CD4-positive, alpha-beta T cell (primary cell): ENCODE data around the gene OR6J1. TPM values are rescaled to one million over a fixed set of nuclear protein-coding genes. Genes with fewer than 3 reads are reported as not detected.

Experiments
- ATAC-seq: fragments of 200-7000 bp; cut with Tn5 transposase; one replicate; pipeline ENCODE4 v1.10.0; 2022; ENCODE audit warnings: mild to moderate bottlenecking; ENCODE audit not compliant: poor library complexity
- CTCF ChIA-PET: fragments of 350-600 bp; sonication (Branson Sonifier 250); formaldehyde crosslinking; loops from one replicate; lab custom pipeline; 2021; ENCODE audit warnings: antibody characterized with exemption, inconsistent platforms; lab: Charles Lee
- POLR2A ChIA-PET: fragments of 350-600 bp; sonication (Branson Sonifier 250); formaldehyde crosslinking; loops from one replicate; lab custom pipeline; 2021; ENCODE audit warnings: antibody characterized with exemption, inconsistent platforms; lab: Charles Lee
- DNase-seq, 14 experiments: peaks; one replicate each; pipeline ENCODE4 v3.0.0-alpha.2; 2013 to 2020; ENCODE audit warnings: mixed read lengths in 2 of 14
- H3K27ac ChIP-seq, 2 donors: one replicate each; pipeline versions ENCODE4 v1.5.1 to v1.7.0; 2013; ENCODE audit warnings: low read length in 2 of 2, low read depth in 1 of 2, mild to moderate bottlenecking in 1 of 2
- H3K27me3 ChIP-seq, 2 experiments: 1 replicate in 1 of 2; 2 replicates in 1 of 2; pipeline versions ENCODE4 v1.6.1 to v1.7.0; 2013; ENCODE audit warnings: low read length in 2 of 2, control low read depth in 1 of 2, mild to moderate bottlenecking in 1 of 2, moderate library complexity in 1 of 2; ENCODE audit not compliant: insufficient read depth in 2 of 2, control insufficient read depth in 1 of 2
- H3K36me3 ChIP-seq: one replicate; pipeline ENCODE4 v1.6.1; 2013; ENCODE audit warnings: low read length, control low read depth; ENCODE audit not compliant: insufficient read depth
- H3K4me1 ChIP-seq: one replicate; pipeline ENCODE4 v1.6.1; 2013; ENCODE audit warnings: low read length, control low read depth; ENCODE audit not compliant: insufficient read depth
- H3K4me3 ChIP-seq: one replicate; pipeline ENCODE4 v1.5.1; 2013; ENCODE audit warnings: mild to moderate bottlenecking, low read length, moderate library complexity
- H3K9me3 ChIP-seq, 2 experiments: 1 replicate in 1 of 2; 2 replicates in 1 of 2; pipeline versions ENCODE4 v1.6.1 to v1.7.0; 2013; ENCODE audit warnings: low read length in 2 of 2, mild to moderate bottlenecking in 2 of 2, control low read depth in 1 of 2, moderate library complexity in 1 of 2; ENCODE audit not compliant: control insufficient read depth in 1 of 2, insufficient read depth in 1 of 2
- H3K27ac Mint-ChIP-seq: one replicate; pipeline ENCODE4 v1.8.0; 2020; ENCODE audit warnings: mixed read lengths
- H3K27me3 Mint-ChIP-seq: one replicate; pipeline ENCODE4 v1.8.0; 2021; ENCODE audit warnings: mixed read lengths
- H3K36me3 Mint-ChIP-seq: one replicate; pipeline ENCODE4 v1.8.0; 2021; ENCODE audit warnings: low read depth, mixed read lengths
- H3K4me1 Mint-ChIP-seq: one replicate; pipeline ENCODE4 v1.8.0; 2021; ENCODE audit warnings: low read depth, mixed read lengths
- H3K4me3 Mint-ChIP-seq: one replicate; pipeline ENCODE4 v1.8.0; 2020; ENCODE audit warnings: mild to moderate bottlenecking, mixed read lengths
- H3K9me3 Mint-ChIP-seq: one replicate; pipeline ENCODE4 v1.8.0; 2020; ENCODE audit warnings: mixed read lengths
- intact Hi-C, 2 experiments: fragments of 100-400 bp; cut with DNase I in 1 of 2; cut with micrococcal nuclease in 1 of 2; formaldehyde crosslinking; loops; one replicate each; pipeline versions ENCODE4 v1.15.1 to v1.9.0; 2023 to 2025; cut with DNase I, micrococcal nuclease
- total RNA-seq, 174 experiments: library from RNA in 2 of 174; stranded (reverse) in 2 of 174; gene quantifications; one replicate each; pipeline ENCODE4 v1.2.3 and lab custom pipeline; 2021 to 2026
- TF ChIP-seq, protein P1 (sequence below): fragments of 200-600 bp; IDR thresholded peaks from one replicate; pipeline ENCODE4 v1.8.0; 2022; ENCODE audit warnings: antibody characterized with exemption, mild to moderate bottlenecking

The OR6J1 gene
- total RNA-seq, 2 experiments from 2014 or later, result not detected

DNA sequence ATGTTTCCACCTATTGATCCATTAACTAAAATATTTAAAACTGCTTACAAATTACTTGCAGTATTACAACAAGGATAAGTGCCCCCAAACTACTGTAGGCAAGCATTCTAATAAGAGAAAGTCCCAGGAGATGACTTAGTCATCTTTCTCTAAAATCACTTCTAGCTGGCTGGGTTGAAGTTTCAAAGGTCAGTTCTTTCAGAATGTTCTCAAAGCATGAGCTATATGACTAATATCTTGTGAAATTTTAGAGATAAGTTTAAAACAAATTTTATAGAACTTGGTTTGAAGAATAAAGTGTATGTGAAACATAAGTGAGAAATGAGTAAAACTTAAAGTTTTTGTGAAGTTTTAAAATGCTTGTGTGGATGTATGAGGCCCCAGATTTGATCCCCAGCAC is 24.3 kb upstream of the OR6J1 start:
- POLR2A ChIA-PET, result no interaction called here
- H3K36me3 Mint-ChIP-seq, result no peaks in the 10 kb centered on the region
- H3K4me1 Mint-ChIP-seq, result no peaks in the 10 kb centered on the region
- CTCF ChIA-PET, result no interaction called here
- no peaks in the 10 kb centered on the region for H3K36me3 ChIP-seq
- no peak overlapping the region for H3K4me3 Mint-ChIP-seq
- TF ChIP-seq, protein P1, sequence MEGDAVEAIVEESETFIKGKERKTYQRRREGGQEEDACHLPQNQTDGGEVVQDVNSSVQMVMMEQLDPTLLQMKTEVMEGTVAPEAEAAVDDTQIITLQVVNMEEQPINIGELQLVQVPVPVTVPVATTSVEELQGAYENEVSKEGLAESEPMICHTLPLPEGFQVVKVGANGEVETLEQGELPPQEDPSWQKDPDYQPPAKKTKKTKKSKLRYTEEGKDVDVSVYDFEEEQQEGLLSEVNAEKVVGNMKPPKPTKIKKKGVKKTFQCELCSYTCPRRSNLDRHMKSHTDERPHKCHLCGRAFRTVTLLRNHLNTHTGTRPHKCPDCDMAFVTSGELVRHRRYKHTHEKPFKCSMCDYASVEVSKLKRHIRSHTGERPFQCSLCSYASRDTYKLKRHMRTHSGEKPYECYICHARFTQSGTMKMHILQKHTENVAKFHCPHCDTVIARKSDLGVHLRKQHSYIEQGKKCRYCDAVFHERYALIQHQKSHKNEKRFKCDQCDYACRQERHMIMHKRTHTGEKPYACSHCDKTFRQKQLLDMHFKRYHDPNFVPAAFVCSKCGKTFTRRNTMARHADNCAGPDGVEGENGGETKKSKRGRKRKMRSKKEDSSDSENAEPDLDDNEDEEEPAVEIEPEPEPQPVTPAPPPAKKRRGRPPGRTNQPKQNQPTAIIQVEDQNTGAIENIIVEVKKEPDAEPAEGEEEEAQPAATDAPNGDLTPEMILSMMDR, result no peak
- no peaks in the 10 kb centered on the region for H3K27me3 Mint-ChIP-seq
- intact Hi-C loops, result no loop called here
- ATAC-seq, result no peak
- no peaks in the 10 kb centered on the region for H3K9me3 ChIP-seq
- no peak overlapping the region for H3K27ac ChIP-seq
- H3K27me3 ChIP-seq, result no peaks in the 10 kb centered on the region
- no peak for DNase-seq
- H3K4me1 ChIP-seq, result no peaks in the 10 kb centered on the region
- no peak overlapping the region for H3K4me3 ChIP-seq
- H3K27ac Mint-ChIP-seq, result no peak overlapping the region
- no peaks in the 10 kb centered on the region for H3K9me3 Mint-ChIP-seq

DNA sequence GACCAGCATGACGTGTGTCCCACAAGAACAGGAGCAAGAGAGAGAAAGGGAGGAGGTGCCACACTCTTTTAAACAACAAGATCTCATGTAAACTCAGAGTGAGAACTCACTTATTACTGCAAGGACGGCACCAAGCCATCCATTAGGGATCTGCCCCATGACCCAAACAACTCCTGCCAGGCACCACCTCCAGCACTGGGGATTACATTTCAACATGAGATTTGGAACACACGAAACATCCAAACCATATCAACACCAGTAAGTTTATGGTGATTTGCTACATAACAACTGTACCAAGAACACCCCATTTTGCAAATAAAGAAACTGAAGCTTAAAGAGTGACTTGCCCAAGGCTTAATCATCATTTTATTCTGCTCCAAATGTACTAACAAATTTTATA is 23.7 kb upstream of the OR6J1 start:
- Histone ChIP-seq H3K4me3 (no peak overlapping the region), H3K9me3 (no peaks in the 10 kb centered on the region), H3K4me1 (no peaks in the 10 kb centered on the region), H3K36me3 (no peaks in the 10 kb centered on the region), H3K27me3 (no peaks in the 10 kb centered on the region), H3K27ac (no peak overlapping the region)
- TF ChIP-seq, protein P1, result no peak
- Mint-ChIP-seq H3K9me3 (no peaks in the 10 kb centered on the region), H3K36me3 (no peaks in the 10 kb centered on the region), H3K4me1 (no peaks in the 10 kb centered on the region), H3K27me3 (no peaks in the 10 kb centered on the region), H3K27ac (no peak overlapping the region), H3K4me3 (no peak overlapping the region)
- CTCF ChIA-PET, result interaction anchor here (0.6 kb wide), 1 partner anchor 803 kb away, joined by 3 read pairs; no protein-coding TSS in a partner anchor
- intact Hi-C loops, result no loop called here
- ATAC-seq (no peak), DNase-seq (no peak)
- POLR2A ChIA-PET, result no interaction called here

DNA sequence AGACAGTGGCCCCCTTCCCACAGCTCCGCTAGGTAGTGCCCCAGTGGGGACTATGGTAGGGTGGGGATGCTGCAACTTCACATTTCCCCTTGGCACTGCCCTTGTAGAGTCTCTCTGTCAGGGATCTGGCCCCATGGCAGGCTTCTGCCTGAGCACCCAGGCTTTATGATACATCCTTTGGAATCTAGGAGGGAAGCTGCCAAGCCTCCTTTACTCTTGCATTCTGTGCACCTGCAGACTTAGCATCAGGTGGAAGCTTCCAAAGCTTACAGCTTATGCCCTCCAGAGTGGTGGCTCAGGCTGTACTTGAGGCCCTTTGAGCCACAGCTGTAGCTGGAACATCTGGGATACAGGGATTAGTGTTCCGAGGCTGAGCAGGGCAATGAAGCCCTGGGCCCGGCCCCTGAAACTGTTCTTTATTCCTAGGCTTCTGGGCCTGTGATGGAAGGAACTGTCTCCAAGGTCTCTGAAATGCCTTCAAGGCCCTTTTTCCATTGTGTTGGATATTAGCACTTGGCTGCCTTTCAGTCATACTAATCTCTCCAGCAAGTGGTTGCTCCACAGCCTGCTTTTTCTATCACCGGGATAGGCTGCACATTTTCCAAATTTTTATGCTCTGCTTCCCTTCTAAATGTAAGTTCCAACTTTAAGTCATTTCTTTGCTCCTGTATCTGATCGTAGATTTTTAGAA is 22.2 kb upstream of the OR6J1 start:
- TF ChIP-seq, protein P1, result no peak
- Mint-ChIP-seq H3K27me3 (no peaks in the 10 kb centered on the region), H3K36me3 (no peaks in the 10 kb centered on the region), H3K9me3 (no peaks in the 10 kb centered on the region), H3K27ac (no peak overlapping the region), H3K4me1 (no peaks in the 10 kb centered on the region), H3K4me3 (no peak overlapping the region)
- Histone ChIP-seq H3K9me3 (no peaks in the 10 kb centered on the region), H3K4me1 (no peaks in the 10 kb centered on the region), H3K4me3 (no peak overlapping the region), H3K27ac (no peak overlapping the region), H3K36me3 (no peaks in the 10 kb centered on the region), H3K27me3 (no peaks in the 10 kb centered on the region)
- ATAC-seq, result no peak
- ChIA-PET POLR2A (interaction anchor here (0.5 kb wide), 1 partner anchor 29 kb away, joined by 3 read pairs; no protein-coding TSS in a partner anchor), CTCF (no interaction called here)
- intact Hi-C loops, result no loop called here
- DNase-seq, result no peak
